ENCODE data around the gene WIPF1. TPM values are rescaled to one million over a fixed set of nuclear protein-coding genes. Genes with fewer than 3 reads are reported as not detected.
A peak's percentile ranks its signal among the peaks of the same experiment; 100 is the strongest.

Gene WIPF1
- total RNA-seq, 3 donors from 2014 or later (not counting 1 experiment from before 2014, with no cell fraction given) = 508 to 640 (median 555) TPM

DNA sequence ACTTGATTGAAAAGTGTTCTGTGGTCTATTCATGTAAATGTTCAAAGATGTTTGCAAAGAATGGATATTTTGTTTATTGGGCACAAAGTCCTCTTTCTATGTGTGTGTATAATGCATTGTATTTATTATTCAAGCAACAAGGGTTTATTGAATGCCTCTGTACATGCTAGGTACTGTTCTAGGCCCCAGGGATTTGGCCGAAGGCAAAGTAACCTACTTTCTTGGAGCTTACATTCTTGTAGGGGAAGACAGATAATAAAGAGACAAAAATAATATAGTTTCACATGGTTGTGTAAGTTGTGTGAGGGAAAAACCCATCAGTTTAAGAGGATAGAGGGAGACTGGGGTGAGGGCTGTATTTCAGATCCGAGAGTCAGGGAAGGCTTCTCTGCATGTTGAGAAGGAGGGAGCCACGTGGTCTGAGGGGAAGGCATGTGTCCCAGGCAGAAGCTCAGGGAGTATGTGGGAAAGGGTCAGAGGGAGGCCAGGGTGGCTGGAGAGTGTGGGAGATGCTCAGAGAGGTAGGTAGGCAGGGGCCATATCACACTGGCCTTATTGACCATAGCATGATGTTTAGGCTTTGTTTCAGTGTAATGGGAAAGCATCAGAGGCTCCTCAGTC is 70.4 kb downstream of the WIPF1 start:
- intact Hi-C loops (cut with micrococcal nuclease) = no loop called here

DNA sequence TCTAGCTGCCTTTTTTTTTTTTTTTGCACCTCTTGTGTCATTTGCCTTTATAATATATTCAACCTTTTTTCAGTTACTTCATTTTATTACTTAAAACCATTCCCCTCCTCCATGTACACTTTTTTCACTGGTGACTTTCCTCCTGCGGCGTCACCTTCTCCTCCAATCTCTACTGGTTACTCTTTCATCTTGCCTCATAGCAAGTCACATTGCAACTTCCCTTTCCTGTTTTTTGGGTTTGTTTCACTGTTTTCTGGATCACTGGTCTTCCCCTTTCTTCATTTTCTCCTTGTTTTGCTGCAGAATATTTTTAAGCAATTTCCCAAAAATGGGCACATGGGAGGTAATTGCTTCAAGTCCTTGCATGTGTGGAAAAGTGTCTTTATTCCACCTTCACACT is 73.1 kb downstream of the WIPF1 start:
- no peak overlapping the region for H3K27ac Mint-ChIP-seq
- TF ChIP-seq, protein P1, sequence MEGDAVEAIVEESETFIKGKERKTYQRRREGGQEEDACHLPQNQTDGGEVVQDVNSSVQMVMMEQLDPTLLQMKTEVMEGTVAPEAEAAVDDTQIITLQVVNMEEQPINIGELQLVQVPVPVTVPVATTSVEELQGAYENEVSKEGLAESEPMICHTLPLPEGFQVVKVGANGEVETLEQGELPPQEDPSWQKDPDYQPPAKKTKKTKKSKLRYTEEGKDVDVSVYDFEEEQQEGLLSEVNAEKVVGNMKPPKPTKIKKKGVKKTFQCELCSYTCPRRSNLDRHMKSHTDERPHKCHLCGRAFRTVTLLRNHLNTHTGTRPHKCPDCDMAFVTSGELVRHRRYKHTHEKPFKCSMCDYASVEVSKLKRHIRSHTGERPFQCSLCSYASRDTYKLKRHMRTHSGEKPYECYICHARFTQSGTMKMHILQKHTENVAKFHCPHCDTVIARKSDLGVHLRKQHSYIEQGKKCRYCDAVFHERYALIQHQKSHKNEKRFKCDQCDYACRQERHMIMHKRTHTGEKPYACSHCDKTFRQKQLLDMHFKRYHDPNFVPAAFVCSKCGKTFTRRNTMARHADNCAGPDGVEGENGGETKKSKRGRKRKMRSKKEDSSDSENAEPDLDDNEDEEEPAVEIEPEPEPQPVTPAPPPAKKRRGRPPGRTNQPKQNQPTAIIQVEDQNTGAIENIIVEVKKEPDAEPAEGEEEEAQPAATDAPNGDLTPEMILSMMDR (IDR thresholded peaks at IDR 0.05) = no peak
- no peaks in the 10 kb centered on the region for H3K27me3 ChIP-seq (ENCODE audit: control insufficient read depth, insufficient read depth, low read length)
- H3K9me3 Mint-ChIP-seq = no peaks in the 10 kb centered on the region
- no peaks in the 10 kb centered on the region for H3K36me3 Mint-ChIP-seq
- 63% methylated on average over 2 of the region's 2 CpGs for WGBS (ENCODE audit: insufficient coverage)
- intact Hi-C loops (cut with micrococcal nuclease) = no loop called here
- no peaks in the 10 kb centered on the region for H3K36me3 ChIP-seq (ENCODE audit: control insufficient read depth, insufficient read depth, low read length)
- no peaks in the 10 kb centered on the region for H3K4me1 ChIP-seq (ENCODE audit: control insufficient read depth, insufficient read depth, low read length)
- no peaks in the 10 kb centered on the region for H3K9me3 ChIP-seq (ENCODE audit: control insufficient read depth, insufficient read depth, low read length)
- H3K27ac ChIP-seq (ENCODE audit: low read length) = no peak overlapping the region
- no peak overlapping the region for H3K4me3 Mint-ChIP-seq
- H3K27me3 Mint-ChIP-seq (ENCODE audit: low read depth in 2 of 2) = peaks cover 8 to 18% of the 10 kb centered on the region in 2 donors
- DNase-seq (no peak), ATAC-seq (no peak)
- no peak overlapping the region for H3K4me3 ChIP-seq (ENCODE audit: low read length)
- H3K4me1 Mint-ChIP-seq = peaks cover 4 to 5% of the 10 kb centered on the region in 2 donors

More for the DNA sequence above, 70.4 kb downstream of the WIPF1 start:
- no peaks in the 10 kb centered on the region for H3K4me1 ChIP-seq (ENCODE audit: control insufficient read depth, insufficient read depth, low read length)
- H3K36me3 ChIP-seq (ENCODE audit: control insufficient read depth, insufficient read depth, low read length) = no peaks in the 10 kb centered on the region
- whole genome bisulfite sequencing (ENCODE audit: insufficient coverage) = 92% methylated on average over 3 of the region's 3 CpGs
- Mint-ChIP-seq H3K36me3 (no peaks in the 10 kb centered on the region), H3K27me3 (ENCODE audit: low read depth in 2 of 2) (peaks cover 6 to 8% of the 10 kb centered on the region in 2 donors), H3K9me3 (no peaks in the 10 kb centered on the region), H3K27ac (no peak overlapping the region), H3K4me1 (peaks cover 4 to 5% of the 10 kb centered on the region in 2 donors), H3K4me3 (no peak overlapping the region)
- ATAC-seq (no peak), DNase-seq (no peak)
- no peak overlapping the region for H3K4me3 ChIP-seq (ENCODE audit: low read length)
- no peak overlapping the region for H3K27ac ChIP-seq (ENCODE audit: low read length)
- H3K9me3 ChIP-seq (ENCODE audit: control insufficient read depth, insufficient read depth, low read length) = no peaks in the 10 kb centered on the region
- no peaks in the 10 kb centered on the region for H3K27me3 ChIP-seq (ENCODE audit: control insufficient read depth, insufficient read depth, low read length)
- TF ChIP-seq, protein P1 (IDR thresholded peaks at IDR 0.05) = no peak

DNA sequence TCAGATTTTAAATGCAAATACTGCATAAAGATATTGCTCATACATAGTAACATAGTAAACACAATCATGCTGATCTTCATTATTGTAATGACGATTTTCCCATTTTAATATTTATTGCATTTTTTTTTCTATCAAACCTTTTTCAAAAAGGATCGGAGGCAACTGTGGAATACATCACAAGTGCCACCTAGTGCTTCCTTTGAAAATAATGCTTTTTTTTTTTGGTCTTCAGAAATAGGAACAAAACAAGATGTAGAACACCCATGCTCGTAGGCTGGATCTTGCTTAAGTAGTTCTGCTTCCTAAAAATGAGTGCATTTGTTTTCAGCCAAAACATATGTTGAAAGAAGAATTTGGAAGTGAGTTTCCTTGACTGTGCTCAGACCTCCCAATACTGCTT is 75.1 kb downstream of the WIPF1 start:
- Mint-ChIP-seq H3K4me3 (no peak overlapping the region), H3K27ac (no peak overlapping the region), H3K4me1 (peaks cover 4 to 5% of the 10 kb centered on the region in 2 donors), H3K27me3 (ENCODE audit: low read depth in 2 of 2) (peaks cover 12 to 14% of the 10 kb centered on the region in 2 donors), H3K9me3 (no peaks in the 10 kb centered on the region), H3K36me3 (no peaks in the 10 kb centered on the region)
- Histone ChIP-seq H3K9me3 (ENCODE audit: control insufficient read depth, insufficient read depth, low read length) (no peaks in the 10 kb centered on the region), H3K27ac (ENCODE audit: low read length) (no peak overlapping the region), H3K4me3 (ENCODE audit: low read length) (no peak overlapping the region), H3K27me3 (ENCODE audit: control insufficient read depth, insufficient read depth, low read length) (no peaks in the 10 kb centered on the region), H3K4me1 (ENCODE audit: control insufficient read depth, insufficient read depth, low read length) (no peaks in the 10 kb centered on the region), H3K36me3 (ENCODE audit: control insufficient read depth, insufficient read depth, low read length) (no peaks in the 10 kb centered on the region)
- DNase-seq (peak in 1 of 2 donors; percentile 37), ATAC-seq (no peak)
- intact Hi-C loops (cut with micrococcal nuclease) = loop anchor here (1.0 kb wide), 1 partner anchor 60 kb away; no protein-coding TSS in a partner anchor
- TF ChIP-seq, protein P1 (IDR thresholded peaks at IDR 0.05) = peak; percentile 59
- WGBS (ENCODE audit: insufficient coverage) = 41% methylated on average over 3 of the region's 3 CpGs

DNA sequence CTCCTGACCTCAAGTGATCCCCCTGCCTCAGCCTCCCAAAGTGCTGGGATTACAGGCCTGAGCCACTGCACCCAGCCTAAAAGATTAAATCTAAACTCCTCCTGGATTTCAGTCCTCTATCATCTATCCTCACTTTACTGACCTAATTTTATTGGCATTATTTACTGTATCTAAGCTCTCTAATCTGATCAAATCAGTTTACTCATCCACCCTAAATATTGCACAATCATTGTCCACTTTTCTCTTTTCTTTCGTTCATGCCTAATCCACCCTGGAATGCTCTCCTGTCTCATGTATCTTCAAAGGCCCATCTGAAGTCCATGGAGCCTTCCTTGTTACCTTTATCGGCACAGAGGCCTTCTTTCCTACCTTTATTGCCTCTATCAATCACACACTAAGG is 79.2 kb downstream of the WIPF1 start:
- H3K4me1 Mint-ChIP-seq = peaks cover 0 to 9% of the 10 kb centered on the region in 2 donors
- TF ChIP-seq, protein P1 (IDR thresholded peaks at IDR 0.05) = no peak

More for the DNA sequence above, 79.2 kb downstream of the WIPF1 start:
- ATAC-seq = no peak
- Mint-ChIP-seq H3K27ac (no peak overlapping the region), H3K9me3 (no peaks in the 10 kb centered on the region), H3K36me3 (no peaks in the 10 kb centered on the region), H3K4me3 (no peak overlapping the region), H3K27me3 (ENCODE audit: low read depth in 2 of 2) (peaks cover 10 to 12% of the 10 kb centered on the region in 2 donors)
- H3K27me3 ChIP-seq (ENCODE audit: control insufficient read depth, insufficient read depth, low read length) = no peaks in the 10 kb centered on the region
- WGBS (ENCODE audit: insufficient coverage) = 94% methylated on average over 2 of the region's 2 CpGs
- H3K9me3 ChIP-seq (ENCODE audit: control insufficient read depth, insufficient read depth, low read length) = no peaks in the 10 kb centered on the region
- intact Hi-C loops (cut with micrococcal nuclease) = no loop called here
- no peak overlapping the region for H3K27ac ChIP-seq (ENCODE audit: low read length)
- no peaks in the 10 kb centered on the region for H3K4me1 ChIP-seq (ENCODE audit: control insufficient read depth, insufficient read depth, low read length)
- H3K4me3 ChIP-seq (ENCODE audit: low read length) = no peak overlapping the region
- no peak for DNase-seq
- H3K36me3 ChIP-seq (ENCODE audit: control insufficient read depth, insufficient read depth, low read length) = no peaks in the 10 kb centered on the region
